ENCODE results near the gene CCL2.

DNA sequence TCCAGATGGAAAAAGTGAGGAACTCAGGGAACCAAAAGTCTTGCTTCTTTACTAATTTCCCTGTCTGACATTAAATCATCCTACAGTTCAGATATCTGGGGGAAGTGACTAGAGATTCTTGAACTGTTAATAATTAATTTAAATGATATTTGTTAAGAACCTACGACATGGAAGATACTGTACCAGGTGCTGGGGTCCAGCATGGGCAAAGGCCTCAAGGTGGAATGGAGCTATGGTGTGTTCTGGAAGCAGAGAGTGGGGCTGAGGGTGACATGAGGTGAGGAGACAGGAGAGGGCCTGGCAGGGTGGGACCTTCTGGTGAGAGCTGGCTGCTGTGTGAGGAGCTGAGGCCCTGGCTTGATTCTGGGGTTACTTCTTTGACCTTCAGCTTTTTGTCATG, 6.0 kb upstream of the CCL2 start:
- no peak for TF ChIP-seq CTCF (IDR thresholded peaks at IDR 0.05 in 2 of 3, conservative IDR thresholded peaks at IDR 0.05 in 1 of 3; ENCODE audit: borderline replicate concordance in 1 of 3, insufficient read depth in 1 of 3, low read depth in 2 of 3, low read length in 2 of 3)
- TF ChIP-seq SRF (IDR thresholded peaks at IDR 0.05; ENCODE audit: low read depth): no peak
- TF ChIP-seq EGR1 (IDR thresholded peaks at IDR 0.05; ENCODE audit: low read depth): no peak
- TF ChIP-seq POLR2A (IDR thresholded peaks at IDR 0.05; ENCODE audit: borderline replicate concordance, extremely low read depth, insufficient read depth, insufficient read length): no peak

Measured in HCT116 (cell line).